IMR-90 (cell line): Measurements from ENCODE around the gene GOT2. TPM values are rescaled to one million over a fixed set of nuclear protein-coding genes. Genes with fewer than 3 reads are reported as not detected.

Source experiments
- ATAC-seq: fragments of 200-7000 bp; cut with Tn5 transposase; 2 replicates; pipeline ENCODE4 v1.9.1; 2020; ENCODE audit warnings: low read depth, mild to moderate bottlenecking, moderate library complexity
- BruUV-seq: library from RNA; stranded (reverse); fragments of 400-500 nt; replicated peaks from 2 replicates; lab custom pipeline; 2021; lab: Mats Ljungman, UMichigan
- CTCF ChIA-PET: fragments of 300-600 bp; formaldehyde crosslinking; extraction: SDS; loops from one replicate; lab custom pipeline; 2021; ENCODE audit warnings: antibody characterized with exemption; lab: Yijun Ruan, JAX
- POLR2A ChIA-PET: fragments of 300-600 bp; sonication (Branson Sonifier 250); formaldehyde crosslinking; loops from one replicate; lab custom pipeline; 2022; ENCODE audit warnings: antibody characterized with exemption; ENCODE audit not compliant: unreplicated experiment; lab: Charles Lee
- DNase-seq: peaks from one replicate; pipeline ENCODE4 v3.0.0; 2013
- H2AFZ ChIP-seq: replicated peaks from 2 replicates; pipeline ENCODE3; 2013; ENCODE audit warnings: low read length, mild to moderate bottlenecking; ENCODE audit not compliant: poor library complexity
- H2AK5ac ChIP-seq: 2 replicates; pipeline ENCODE4 v1.6.1; 2013; ENCODE audit warnings: low read depth, low read length, inconsistent platforms
- H2AK9ac ChIP-seq: replicated peaks from 2 replicates; pipeline ENCODE3; 2013; ENCODE audit warnings: mild to moderate bottlenecking, low read depth, low read length, moderate library complexity; ENCODE audit not compliant: poor library complexity
- H2BK120ac ChIP-seq: 2 replicates; pipeline ENCODE4 v1.6.1; 2013; ENCODE audit warnings: low read depth, low read length, inconsistent platforms
- H2BK15ac ChIP-seq: 3 replicates; pipeline ENCODE4 v1.6.1; 2013; ENCODE audit warnings: low read depth, low read length, inconsistent platforms
- H2BK20ac ChIP-seq: 2 replicates; pipeline ENCODE4 v1.6.1; 2013; ENCODE audit warnings: low read depth, mild to moderate bottlenecking, inconsistent platforms, low read length, moderate library complexity
- H2BK5ac ChIP-seq: 2 replicates; pipeline ENCODE4 v1.6.1; 2013; ENCODE audit warnings: mild to moderate bottlenecking, low read depth, low read length, inconsistent platforms; ENCODE audit not compliant: poor library complexity, severe bottlenecking
- H3K14ac ChIP-seq: replicated peaks from 2 replicates; pipeline ENCODE4 v1.6.1; 2013; ENCODE audit warnings: low read depth, low read length, inconsistent platforms
- H3K18ac ChIP-seq: 2 replicates; pipeline ENCODE4 v1.6.1; 2013; ENCODE audit warnings: low read depth, low read length, control low read depth
- H3K23ac ChIP-seq: 2 replicates; pipeline ENCODE4 v1.6.1; 2013; ENCODE audit warnings: low read depth, low read length, inconsistent platforms
- H3K27ac ChIP-seq: 2 replicates; pipeline ENCODE4 v1.5.1; 2013; ENCODE audit warnings: mild to moderate bottlenecking, control low read depth, low read length; ENCODE audit not compliant: insufficient read depth
- H3K27me3 ChIP-seq: 2 replicates; pipeline ENCODE4 v1.6.1; 2013; ENCODE audit warnings: low read length; ENCODE audit not compliant: control insufficient read depth, insufficient read depth
- H3K36me3 ChIP-seq: 2 replicates; pipeline ENCODE4 v1.6.1; 2013; ENCODE audit warnings: low read length, mixed read lengths; ENCODE audit not compliant: control insufficient read depth, insufficient read depth
- H3K4ac ChIP-seq: 2 replicates; pipeline ENCODE4 v1.6.1; 2013; ENCODE audit warnings: low read depth, low read length, inconsistent platforms
- H3K4me1 ChIP-seq: 2 replicates; pipeline ENCODE4 v1.6.1; 2013; ENCODE audit warnings: low read length, mixed read lengths; ENCODE audit not compliant: control insufficient read depth, insufficient read depth
- H3K4me2 ChIP-seq: 2 replicates; pipeline ENCODE4 v1.6.1; 2013; ENCODE audit warnings: low read depth, mild to moderate bottlenecking, control low read depth, low read length, moderate library complexity
- H3K4me3 ChIP-seq: 2 replicates; pipeline ENCODE4 v1.5.1; 2013; ENCODE audit warnings: low read depth, mild to moderate bottlenecking, control low read depth, low read length, moderate library complexity; ENCODE audit not compliant: insufficient read depth
- H3K56ac ChIP-seq: 2 replicates; pipeline ENCODE4 v1.6.1; 2013; ENCODE audit warnings: low read length, inconsistent platforms; ENCODE audit not compliant: insufficient read depth; ENCODE audit errors: extremely low read depth
- H3K79me1 ChIP-seq, 2 experiments: 2 replicates each; pipeline ENCODE4 v1.6.1; 2013; ENCODE audit warnings: low read length in 2 of 2, inconsistent platforms in 1 of 2, low read depth in 1 of 2
- H3K9ac ChIP-seq: 2 replicates; pipeline ENCODE4 v1.6.1; 2013; ENCODE audit warnings: low read depth, low read length, control low read depth
- H3K9me1 ChIP-seq: 2 replicates; pipeline ENCODE4 v1.6.1; 2013; ENCODE audit warnings: low read length, inconsistent platforms; ENCODE audit not compliant: insufficient read depth
- H3K9me3 ChIP-seq: 2 replicates; pipeline ENCODE4 v1.6.1; 2013; ENCODE audit warnings: low read length; ENCODE audit not compliant: control insufficient read depth, insufficient read depth
- H4K20me1 ChIP-seq: 2 replicates; pipeline ENCODE4 v1.6.1; 2013; ENCODE audit warnings: low read length, inconsistent platforms; ENCODE audit not compliant: insufficient read depth
- H4K5ac ChIP-seq: 2 replicates; pipeline ENCODE4 v1.6.1; 2013; ENCODE audit warnings: mild to moderate bottlenecking, low read depth, low read length, control low read depth
- H4K8ac ChIP-seq, 2 experiments: 2 replicates each; pipeline ENCODE4 v1.6.1; 2013; ENCODE audit warnings: low read depth in 2 of 2, low read length in 2 of 2, control low read depth in 1 of 2, inconsistent platforms in 1 of 2
- H4K91ac ChIP-seq: 2 replicates; pipeline ENCODE4 v1.6.1; 2013; ENCODE audit warnings: low read depth, low read length, inconsistent platforms; ENCODE audit not compliant: insufficient read depth
- BHLHE40 ChIP-seq: fragments of 150-350 bp; IDR thresholded peaks from 2 replicates; pipeline ENCODE4 v1.6.1; 2016; ENCODE audit warnings: mild to moderate bottlenecking, low read depth, low read length
- CEBPB ChIP-seq: IDR thresholded peaks from 2 replicates; pipeline ENCODE4 v1.6.1; 2012; ENCODE audit warnings: low read depth, low read length, improper control_type of control experiment
- CHD1 ChIP-seq: IDR thresholded peaks from 2 replicates; pipeline ENCODE4 v1.6.1; 2012; ENCODE audit warnings: low read depth, low read length, improper control_type of control experiment
- FOS ChIP-seq: fragments of 150-350 bp; IDR thresholded peaks from 2 replicates; pipeline ENCODE4 v1.6.1; 2016; ENCODE audit warnings: low read depth, low read length
- MAFK ChIP-seq: IDR thresholded peaks from 2 replicates; pipeline ENCODE4 v1.6.1; 2012; ENCODE audit warnings: low read depth, low read length, improper control_type of control experiment
- NFE2L2 ChIP-seq: fragments of 150-350 bp; IDR thresholded peaks from 2 replicates; pipeline ENCODE4 v1.6.1; 2016; ENCODE audit warnings: low read depth, mild to moderate bottlenecking, low read length
- POLR2A ChIP-seq: IDR thresholded peaks from 2 replicates; pipeline ENCODE4 v1.6.1; 2012; ENCODE audit warnings: mild to moderate bottlenecking, low read depth, low read length
- RAD21 ChIP-seq: IDR thresholded peaks from 2 replicates; pipeline ENCODE4 v1.6.1; 2012; ENCODE audit warnings: low read length, improper control_type of control experiment
- RFX5 ChIP-seq: IDR thresholded peaks from 2 replicates; pipeline ENCODE4 v1.8.0; 2012; ENCODE audit warnings: low read depth, mild to moderate bottlenecking, low read length, moderate library complexity
- SMC3 ChIP-seq: fragments of 150-350 bp; IDR thresholded peaks from 2 replicates; pipeline ENCODE4 v1.6.1; 2016; ENCODE audit warnings: low read depth, mild to moderate bottlenecking, antibody characterized with exemption, low read length, moderate library complexity
- USF2 ChIP-seq: fragments of 150-350 bp; IDR thresholded peaks from 2 replicates; pipeline ENCODE4 v1.6.1; 2017; ENCODE audit warnings: mild to moderate bottlenecking, antibody characterized with exemption, low read length, low read depth
- WGBS, 2 experiments: methylation state at CpG; one replicate each; pipeline versions ENCODE4 v1.1.5 to v1.1.7; 2013; ENCODE audit warnings: missing lambda C conversion rate in 2 of 2; ENCODE audit not compliant: insufficient read length in 1 of 2; ENCODE audit errors: extremely low coverage in 2 of 2; 5-methylcytosine and 5-hydroxymethylcytosine counted together
- dilution Hi-C: fragments of 300-500 bp; cut with HindIII; formaldehyde crosslinking; loops from one replicate; pipeline ENCODE4 v1.14.3; 2018; ENCODE audit warnings: low sequenced_read_pairs; ENCODE audit not compliant: unreplicated experiment
- in situ Hi-C: fragments of 300-500 bp; cut with MboI; formaldehyde crosslinking; loops from 3 replicates; pipeline ENCODE4 v1.14.3; 2019; ENCODE audit warnings: low sequenced_read_pairs, inconsistent platforms, mixed read lengths
- intact Hi-C: fragments of 100-400 bp; cut with micrococcal nuclease; formaldehyde crosslinking; loops from 2 replicates; pipeline ENCODE4 v1.10.0; 2022
- polyA plus RNA-seq, 3 experiments: library from polyadenylated mRNA; depleted of rRNA; stranded (reverse); fragments of >200 nt; gene quantifications; 2 replicates each; pipeline ENCODE4 v1.2.3, GENCODE V29; 2012; ENCODE audit warnings: low replicate concordance in 1 of 3
- total RNA-seq: library from RNA; depleted of rRNA; stranded (reverse); fragments of >200 nt; gene quantifications from 2 replicates; pipeline ENCODE4 v1.2.3, GENCODE V29; 2012

GOT2 gene
- total and polyA plus RNA-seq, 2 of the 4 experiments (the other 2 are of a cell fraction), result 50.2 to 60.2 TPM

- Histone ChIP-seq H3K9ac (no peak overlapping the region), H3K27me3 (no peaks in the 10 kb centered on the region; the same call in 1 of the 2 replicates), H3K4me1 (no peaks in the 10 kb centered on the region), H3K4ac (no peak overlapping the region), H2BK120ac (no peak overlapping the region), H4K5ac (no peak overlapping the region), H4K91ac (no peak overlapping the region), H3K23ac (no peak overlapping the region), H2BK15ac (no peak overlapping the region), H4K8ac (no peak overlapping the region), H3K9me3 (peaks cover 2% of the 10 kb centered on the region; the same call in 1 of the 2 replicates), H2AK9ac (no peak overlapping the region), H4K20me1 (no peaks in the 10 kb centered on the region), H3K36me3 (no peaks in the 10 kb centered on the region), H2BK20ac (no peak overlapping the region), H3K14ac (no peak overlapping the region), H3K56ac (no peak overlapping the region), H3K18ac (no peak overlapping the region), H3K4me3 (no peak overlapping the region), H3K27ac (no peak overlapping the region), H2AFZ (no peak overlapping the region), H3K79me1 (no peaks in the 10 kb centered on the region), H2AK5ac (no peak overlapping the region), H2BK5ac (no peak overlapping the region), H3K4me2 (no peak overlapping the region), H3K9me1 (no peaks in the 10 kb centered on the region)
- no TSS peak for BruUV-seq
- ChIA-PET CTCF (no interaction called here), POLR2A (no interaction called here)
- in situ Hi-C loops (no loop called here), dilution Hi-C loops (no loop called here), intact Hi-C loops (no loop called here)
- TF ChIP-seq MAFK (no peak), POLR2A (no peak), BHLHE40 (no peak), FOS (no peak), CHD1 (no peak), RFX5 (no peak), CEBPB (no peak), NFE2L2 (no peak), RAD21 (no peak), SMC3 (no peak), USF2 (no peak)
- WGBS, 2 experiments, result no CpG with 5 or more reads among the region's 1 CpG
- DNase-seq (no peak), ATAC-seq (no peak)
Measured at GRCh38 chr16:58692450-58692849, 41.7 kb downstream of the GOT2 start.
